Colon (tissue), 2 donors: ENCODE measurements around the gene MRO.
"Not testable (repeated sequence)": the region's sequence is repeated elsewhere in the genome, so short reads cannot be mapped to it uniquely, and the experiment has no call there.

Experiments
- FAIRE-seq: peaks from 2 replicates; lab custom pipeline; 2012; peaks lifted over from hg19 to GRCh38; lab: Jason Lieb, UNC
- donor health status: control.
- donor health status: control.

MRO gene

GRCh38 chr18:50819728-50820378 is at the start of gene MRO:
TSS of gene MRO (minus strand) at chr18:50820016. CDS start at chr18:50809400, 10,616 bp downstream.
- no peak for FAIRE-seq

- no peak for FAIRE-seq
These were observed 49.3 kb upstream of the MRO start for GRCh38 chr18:50869150-50869549.

GRCh38 chr18:50866765-50867164 is 46.9 kb upstream of the MRO start:
- FAIRE-seq, result no peak

- no peak for FAIRE-seq
These were observed 44.1 kb upstream of the MRO start for GRCh38 chr18:50863840-50864375.

GRCh38 chr18:50862401-50862800 is 42.6 kb upstream of the MRO start:
- FAIRE-seq, result no peak

GRCh38 chr18:50861617-50862016 is 41.8 kb upstream of the MRO start:
- FAIRE-seq, result no peak

- no peak for FAIRE-seq
These were observed 40.2 kb upstream of the MRO start for GRCh38 chr18:50859793-50860555.

- no peak for FAIRE-seq
These were observed 37.9 kb upstream of the MRO start for GRCh38 chr18:50857694-50858093.

GRCh38 chr18:50857166-50857565 is 37.4 kb upstream of the MRO start:
- FAIRE-seq, result not testable (repeated sequence)

- no peak for FAIRE-seq
These were observed 36.4 kb upstream of the MRO start for GRCh38 chr18:50855976-50856757.

GRCh38 chr18:50853863-50854271 is 34.1 kb upstream of the MRO start:
- no peak for FAIRE-seq

- no peak for FAIRE-seq
These were observed 30.7 kb upstream of the MRO start for GRCh38 chr18:50850307-50851065.

- FAIRE-seq, result no peak
These were observed 29.6 kb upstream of the MRO start for GRCh38 chr18:50849419-50849821.

- no peak for FAIRE-seq
These were observed 29.2 kb upstream of the MRO start for GRCh38 chr18:50848991-50849390.

GRCh38 chr18:50848061-50848551 is 28.3 kb upstream of the MRO start:
- no peak for FAIRE-seq

GRCh38 chr18:50847192-50847591 is 27.4 kb upstream of the MRO start:
- no peak for FAIRE-seq

GRCh38 chr18:50844960-50845359 is 25.1 kb upstream of the MRO start:
- FAIRE-seq, result no peak

GRCh38 chr18:50844554-50844953 is 24.7 kb upstream of the MRO start:
- no peak for FAIRE-seq

- no peak for FAIRE-seq
These were observed 23.0 kb upstream of the MRO start for GRCh38 chr18:50842846-50843245.

GRCh38 chr18:50839996-50840395 is 20.2 kb upstream of the MRO start:
- FAIRE-seq, result no peak

GRCh38 chr18:50839341-50839740 is 19.5 kb upstream of the MRO start:
- FAIRE-seq, result no peak

GRCh38 chr18:50836521-50836957 is 16.7 kb upstream of the MRO start:
- no peak for FAIRE-seq
